NK-92 (cell line): ENCODE measurements around the gene KCNQ1.

ENCODE experiments used
- DNase-seq: peaks from one replicate; lab custom pipeline; 2025; ENCODE audit not compliant: unreplicated experiment; lab: John Stamatoyannopoulos, UW

The KCNQ1 gene

GRCh38 chr11:2844996-2845395 lies 400.2 kb downstream of the KCNQ1 start:
- DNase-seq = no peak

GRCh38 chr11:2846056-2846455 lies 401.2 kb downstream of the KCNQ1 start:
- DNase-seq = no peak

- no peak for DNase-seq
Measured at GRCh38 chr11:2846470-2846869, 401.7 kb downstream of the KCNQ1 start.

GRCh38 chr11:2847561-2847960 lies 402.8 kb downstream of the KCNQ1 start:
- no peak for DNase-seq

GRCh38 chr11:2848497-2848896 lies 403.7 kb downstream of the KCNQ1 start:
- DNase-seq = no peak

GRCh38 chr11:2849994-2850770 lies 405.4 kb downstream of the KCNQ1 start:
- no peak for DNase-seq

GRCh38 chr11:2853401-2853800 lies 408.6 kb downstream of the KCNQ1 start:
- DNase-seq = no peak

GRCh38 chr11:2853997-2854560 lies 409.3 kb downstream of the KCNQ1 start:
- DNase-seq = no peak

- no peak for DNase-seq
Measured at GRCh38 chr11:2855162-2855561, 410.4 kb downstream of the KCNQ1 start.

- DNase-seq = no peak
Measured at GRCh38 chr11:2857276-2857675, 412.5 kb downstream of the KCNQ1 start.

- no peak for DNase-seq
Measured at GRCh38 chr11:2857918-2858317, 413.1 kb downstream of the KCNQ1 start.

- DNase-seq = no peak
Measured at GRCh38 chr11:2858995-2859698, 414.3 kb downstream of the KCNQ1 start.

GRCh38 chr11:2859699-2860037 lies 414.9 kb downstream of the KCNQ1 start:
- no peak for DNase-seq

GRCh38 chr11:2860636-2861035 lies 415.8 kb downstream of the KCNQ1 start:
- DNase-seq = no peak

GRCh38 chr11:2862395-2863275 lies 417.8 kb downstream of the KCNQ1 start:
- no peak for DNase-seq

GRCh38 chr11:2863276-2863618 lies 418.4 kb downstream of the KCNQ1 start:
- DNase-seq = no peak

- no peak for DNase-seq
Measured at GRCh38 chr11:2864901-2865300, 420.1 kb downstream of the KCNQ1 start.

- DNase-seq = no peak
Measured at GRCh38 chr11:2865922-2866577, 421.2 kb downstream of the KCNQ1 start.

- no peak for DNase-seq
Measured at GRCh38 chr11:2867142-2867541, 422.3 kb downstream of the KCNQ1 start.

GRCh38 chr11:2867722-2868505 lies 423.1 kb downstream of the KCNQ1 start:
- no peak for DNase-seq
